GM23338 (cell line): ENCODE data around the gene NETO2. TPM values are rescaled to one million over a fixed set of nuclear protein-coding genes. Genes with fewer than 3 reads are reported as not detected.
"Not testable (repeated sequence)": the region's sequence is repeated elsewhere in the genome, so short reads cannot be mapped to it uniquely, and the experiment has no call there.

Source experiments
- ATAC-seq: fragments of 200-7000 bp; cut with Tn5 transposase; 3 replicates; pipeline ENCODE4 v1.9.1; 2020
- DNase-seq: peaks from one replicate; pipeline ENCODE4 v3.0.0-alpha.2; 2015; ENCODE audit warnings: low spot score
- H2AFZ ChIP-seq: fragments of 200-600 bp; sonication (generic); 2 replicates; pipeline ENCODE4 v1.8.0; 2016; ENCODE audit warnings: antibody characterized with exemption, mild to moderate bottlenecking, moderate library complexity
- H3F3A ChIP-seq: fragments of 200-600 bp; sonication (generic); replicated peaks from 2 replicates; pipeline ENCODE4 v1.8.0; 2017; ENCODE audit warnings: antibody characterized with exemption, mixed run types, low read depth
- H3K27ac ChIP-seq: fragments of 200-600 bp; sonication (generic); 2 replicates; pipeline ENCODE4 v1.6.1; 2016; ENCODE audit warnings: low read depth
- H3K27me3 ChIP-seq: fragments of 200-600 bp; sonication (generic); 2 replicates; pipeline ENCODE4 v1.8.0; 2016; ENCODE audit warnings: mild to moderate bottlenecking, mixed run types, moderate library complexity; ENCODE audit not compliant: insufficient read depth
- H3K36me3 ChIP-seq: fragments of 200-600 bp; sonication (generic); 2 replicates; pipeline ENCODE4 v1.8.0; 2016; ENCODE audit warnings: mild to moderate bottlenecking; ENCODE audit not compliant: insufficient read depth
- H3K4me1 ChIP-seq: fragments of 200-600 bp; sonication (generic); 2 replicates; pipeline ENCODE4 v1.8.0; 2016; ENCODE audit warnings: mild to moderate bottlenecking, moderate library complexity; ENCODE audit not compliant: insufficient read depth
- H3K4me2 ChIP-seq: fragments of 200-600 bp; sonication (generic); 2 replicates; pipeline ENCODE4 v1.7.1; 2017; ENCODE audit warnings: mixed run types
- H3K4me3 ChIP-seq: fragments of 200-600 bp; sonication (generic); 2 replicates; pipeline ENCODE4 v1.6.1; 2016; ENCODE audit warnings: mixed run types
- H3K79me2 ChIP-seq: fragments of 200-600 bp; sonication (generic); replicated peaks from 2 replicates; pipeline ENCODE4 v1.8.0; 2017; ENCODE audit warnings: mild to moderate bottlenecking; ENCODE audit not compliant: insufficient read depth
- H3K9me2 ChIP-seq: fragments of 200-600 bp; sonication (generic); 2 replicates; pipeline ENCODE4 v1.8.0; 2017; ENCODE audit not compliant: insufficient read depth
- H4K20me1 ChIP-seq: fragments of 200-600 bp; sonication (generic); replicated peaks from 2 replicates; pipeline ENCODE4 v1.8.0; 2017; ENCODE audit warnings: mild to moderate bottlenecking; ENCODE audit not compliant: insufficient read depth
- H3K27ac Mint-ChIP-seq: 2 replicates; pipeline ENCODE4 v1.8.0; 2020; ENCODE audit warnings: inconsistent platforms, mild to moderate bottlenecking, moderate library complexity, mixed read lengths
- H3K27me3 Mint-ChIP-seq: 3 replicates; pipeline ENCODE4 v1.8.0; 2022; ENCODE audit warnings: low read depth, mild to moderate bottlenecking, moderate library complexity, mixed read lengths, inconsistent platforms; ENCODE audit not compliant: insufficient read depth, poor library complexity
- H3K36me3 Mint-ChIP-seq: 3 replicates; pipeline ENCODE4 v1.8.0; 2021; ENCODE audit warnings: low read depth, mild to moderate bottlenecking, inconsistent platforms, moderate library complexity, mixed read lengths
- H3K4me1 Mint-ChIP-seq: 3 replicates; pipeline ENCODE4 v1.8.0; 2020; ENCODE audit warnings: mild to moderate bottlenecking, inconsistent platforms, mixed read lengths
- H3K4me3 Mint-ChIP-seq: 3 replicates; pipeline ENCODE4 v1.8.0; 2021; ENCODE audit warnings: moderate library complexity, mild to moderate bottlenecking, inconsistent platforms, mixed read lengths
- H3K9me3 Mint-ChIP-seq: 3 replicates; pipeline ENCODE4 v1.8.0; 2020; ENCODE audit warnings: moderate library complexity, mild to moderate bottlenecking, inconsistent platforms, mixed read lengths
- CREB1 ChIP-seq: fragments of 250-450 bp; sonication (Bioruptor Pico); IDR thresholded peaks from 2 replicates; pipeline ENCODE4 v1.5.0; 2020; ENCODE audit warnings: low read depth, mild to moderate bottlenecking, moderate library complexity
- EZH2 ChIP-seq: fragments of 200-600 bp; sonication (generic); IDR thresholded peaks from one replicate; pipeline ENCODE4 v1.8.0; 2017; ENCODE audit warnings: antibody characterized with exemption, mild to moderate bottlenecking, low read depth; ENCODE audit not compliant: unreplicated experiment
- EZH2phosphoT487 ChIP-seq: fragments of 200-600 bp; sonication (generic); IDR thresholded peaks from one replicate; pipeline ENCODE4 v1.8.1; 2018; ENCODE audit warnings: antibody characterized with exemption; ENCODE audit not compliant: unreplicated experiment
- JUNB ChIP-seq: IDR thresholded peaks from one replicate; pipeline ENCODE4 v1.6.1; 2016; ENCODE audit warnings: antibody characterized with exemption; ENCODE audit not compliant: unreplicated experiment
- NANOG ChIP-seq: IDR thresholded peaks from 2 replicates; pipeline ENCODE4 v1.6.1; 2016; ENCODE audit warnings: antibody characterized with exemption, borderline replicate concordance
- POLR2AphosphoS5 ChIP-seq: IDR thresholded peaks from 2 replicates; pipeline ENCODE4 v1.6.1; 2016; ENCODE audit warnings: antibody characterized with exemption, low read depth
- STAT1 ChIP-seq: IDR thresholded peaks from one replicate; pipeline ENCODE4 v1.6.1; 2016; ENCODE audit warnings: antibody characterized with exemption; ENCODE audit not compliant: unreplicated experiment
- ZNF114 ChIP-seq: fragments of 250-450 bp; sonication (Bioruptor Pico); IDR thresholded peaks from 2 replicates; pipeline ENCODE4 v1.5.0; 2020; ENCODE audit warnings: mild to moderate bottlenecking, moderate library complexity
- ZNF331 ChIP-seq: fragments of 250-450 bp; sonication (Bioruptor Pico); IDR thresholded peaks from 2 replicates; pipeline ENCODE4 v1.5.0; 2020; ENCODE audit warnings: low read depth, mild to moderate bottlenecking, moderate library complexity
- polyA plus RNA-seq: library from polyadenylated mRNA; unstranded; fragments of >200 nt; fragmentation: Nextera tagmentation; extraction: Ambion mirVana; gene quantifications from 2 replicates; pipeline ENCODE4 v1.2.1, GENCODE V29; 2016
- total RNA-seq: library from RNA; depleted of rRNA; stranded (reverse); fragments of >200 nt; shearing (Covaris generic); gene quantifications from 2 replicates; pipeline ENCODE4 v1.2.3, GENCODE V29; 2014
- TF ChIP-seq, protein P1 (sequence below), 2 experiments: fragments of 200-600 bp in 1 of 2; sonication (generic) in 1 of 2; conservative IDR thresholded peaks; 2 replicates each; pipeline versions ENCODE4 v1.5.1 to v1.6.1; 2016 to 2017; ENCODE audit warnings: antibody characterized with exemption in 2 of 2, low read depth in 2 of 2, mild to moderate bottlenecking in 2 of 2, moderate library complexity in 1 of 2
- TF ChIP-seq, protein P2 (sequence below): IDR thresholded peaks from one replicate; pipeline ENCODE4 v1.6.1; 2018; ENCODE audit warnings: antibody characterized with exemption; ENCODE audit not compliant: unreplicated experiment
- TF ChIP-seq, protein P3 (sequence below): IDR thresholded peaks from 2 replicates; pipeline ENCODE4 v1.6.1; 2016; ENCODE audit warnings: antibody characterized with exemption

The NETO2 gene
- total and polyA plus RNA-seq, 2 experiments from 2014 or later = 6.6 to 10.6 TPM

DNA sequence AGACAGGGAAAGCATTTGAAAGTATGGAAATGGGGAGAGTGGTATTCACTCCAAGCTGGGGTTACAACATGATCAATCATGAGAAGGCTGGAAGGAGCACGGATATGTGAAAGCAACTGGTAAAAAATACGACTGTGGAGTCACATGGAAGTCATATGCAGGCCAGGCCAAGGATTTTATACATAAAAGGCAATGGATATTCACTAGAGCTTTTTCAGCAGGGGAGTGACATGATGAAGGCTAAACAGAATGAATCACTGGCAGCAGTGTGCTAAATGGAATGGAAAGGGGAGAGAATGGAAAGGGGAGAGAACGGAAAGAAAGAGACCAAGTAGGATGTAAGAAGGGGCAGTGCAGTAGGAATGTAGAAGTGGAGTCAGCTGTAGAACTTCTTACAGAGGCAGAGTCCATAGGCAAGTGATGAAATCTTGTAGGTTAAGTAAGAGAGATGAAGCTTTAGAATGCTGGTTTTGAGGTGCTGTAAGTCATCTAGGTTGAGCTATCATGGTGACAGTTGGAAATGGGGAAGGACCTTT lies 13.0 kb upstream of the NETO2 start:
- no peaks in the 10 kb centered on the region for H3K4me1 Mint-ChIP-seq

DNA sequence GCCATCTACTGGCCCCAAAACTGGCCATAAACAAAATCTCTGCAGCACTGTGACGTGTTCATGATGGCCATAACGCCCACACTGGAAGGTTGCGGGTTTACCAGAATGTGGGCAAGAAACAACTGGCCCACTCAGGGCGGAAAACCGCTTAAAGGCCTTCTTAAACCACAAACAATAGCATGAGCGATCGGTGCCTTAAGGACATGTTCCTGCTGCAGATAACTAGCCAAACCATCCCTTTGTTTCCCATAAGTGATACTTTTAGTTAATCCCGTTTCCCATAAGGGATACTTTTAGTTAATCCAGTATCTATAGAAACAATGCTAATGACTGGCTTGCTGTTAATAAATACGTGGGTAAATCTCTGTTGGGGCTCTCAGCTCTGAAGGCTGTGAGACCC lies 8.8 kb upstream of the NETO2 start:
- ATAC-seq, H3K9me2 ChIP-seq, H3K4me3 ChIP-seq, H3K27ac ChIP-seq, H3K27ac Mint-ChIP-seq, H3F3A ChIP-seq, H3K27me3 ChIP-seq, H2AFZ ChIP-seq, H4K20me1 ChIP-seq, H3K27me3 Mint-ChIP-seq, DNase-seq, H3K4me1 Mint-ChIP-seq, H3K4me2 ChIP-seq, H3K79me2 ChIP-seq, H3K4me3 Mint-ChIP-seq, H3K4me1 ChIP-seq: not testable (repeated sequence)
- H3K36me3 ChIP-seq = peaks cover 16% of the 10 kb centered on the region
- Mint-ChIP-seq H3K9me3 (peaks cover 31% of the 10 kb centered on the region), H3K36me3 (peaks cover 28% of the 10 kb centered on the region)

More for the DNA sequence above, 13.0 kb upstream of the NETO2 start:
- no peaks in the 10 kb centered on the region for H3F3A ChIP-seq
- H2AFZ ChIP-seq = no peak overlapping the region
- Mint-ChIP-seq H3K27me3 (no peaks in the 10 kb centered on the region), H3K4me3 (no peak overlapping the region), H3K27ac (no peak overlapping the region), H3K36me3 (peaks cover 24% of the 10 kb centered on the region), H3K9me3 (peaks cover 20% of the 10 kb centered on the region)
- TF ChIP-seq JUNB (no peak), EZH2 (no peak), POLR2AphosphoS5 (no peak), STAT1 (no peak), ZNF331 (CRISPR knock-in tag) (no peak)
- TF ChIP-seq, protein P1, sequence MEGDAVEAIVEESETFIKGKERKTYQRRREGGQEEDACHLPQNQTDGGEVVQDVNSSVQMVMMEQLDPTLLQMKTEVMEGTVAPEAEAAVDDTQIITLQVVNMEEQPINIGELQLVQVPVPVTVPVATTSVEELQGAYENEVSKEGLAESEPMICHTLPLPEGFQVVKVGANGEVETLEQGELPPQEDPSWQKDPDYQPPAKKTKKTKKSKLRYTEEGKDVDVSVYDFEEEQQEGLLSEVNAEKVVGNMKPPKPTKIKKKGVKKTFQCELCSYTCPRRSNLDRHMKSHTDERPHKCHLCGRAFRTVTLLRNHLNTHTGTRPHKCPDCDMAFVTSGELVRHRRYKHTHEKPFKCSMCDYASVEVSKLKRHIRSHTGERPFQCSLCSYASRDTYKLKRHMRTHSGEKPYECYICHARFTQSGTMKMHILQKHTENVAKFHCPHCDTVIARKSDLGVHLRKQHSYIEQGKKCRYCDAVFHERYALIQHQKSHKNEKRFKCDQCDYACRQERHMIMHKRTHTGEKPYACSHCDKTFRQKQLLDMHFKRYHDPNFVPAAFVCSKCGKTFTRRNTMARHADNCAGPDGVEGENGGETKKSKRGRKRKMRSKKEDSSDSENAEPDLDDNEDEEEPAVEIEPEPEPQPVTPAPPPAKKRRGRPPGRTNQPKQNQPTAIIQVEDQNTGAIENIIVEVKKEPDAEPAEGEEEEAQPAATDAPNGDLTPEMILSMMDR (conservative IDR thresholded peaks at IDR 0.05; ENCODE audit: low read depth in 2 of 2) = no peak
- no peak overlapping the region for H3K4me3 ChIP-seq
- ATAC-seq (no peak), DNase-seq (no peak)
- H3K9me2 ChIP-seq = no peaks in the 10 kb centered on the region
- H3K36me3 ChIP-seq = peaks cover 15% of the 10 kb centered on the region
- H3K4me1 ChIP-seq = no peaks in the 10 kb centered on the region
- H3K79me2 ChIP-seq = no peaks in the 10 kb centered on the region
- no peak overlapping the region for H3K4me2 ChIP-seq
- H4K20me1 ChIP-seq = no peaks in the 10 kb centered on the region
- H3K27ac ChIP-seq = no peak overlapping the region
- no peaks in the 10 kb centered on the region for H3K27me3 ChIP-seq

DNA sequence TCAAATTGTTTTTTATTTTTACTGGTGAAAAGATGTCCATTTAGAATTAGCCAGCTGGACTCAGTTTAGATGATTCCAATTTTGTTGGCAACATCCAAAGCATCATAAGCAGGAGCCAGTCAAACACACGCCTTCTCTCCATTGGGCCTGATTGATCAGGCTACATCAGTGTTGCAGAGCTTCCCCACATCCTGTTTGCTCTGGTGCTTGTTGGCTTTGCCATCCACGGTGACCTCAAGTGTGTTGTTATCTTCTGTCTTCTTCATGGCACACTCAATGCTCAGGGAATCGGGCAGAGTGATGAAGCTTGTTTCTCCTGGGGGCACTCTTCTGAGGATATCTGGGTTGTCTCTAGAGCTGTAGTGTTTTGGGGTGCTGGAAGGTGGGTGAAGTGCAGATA lies 6.3 kb upstream of the NETO2 start:
- H3K4me1 Mint-ChIP-seq = no peaks in the 10 kb centered on the region
- H3K9me3 Mint-ChIP-seq = peaks cover 31% of the 10 kb centered on the region
- no peak for TF ChIP-seq JUNB
- TF ChIP-seq, protein P2, sequence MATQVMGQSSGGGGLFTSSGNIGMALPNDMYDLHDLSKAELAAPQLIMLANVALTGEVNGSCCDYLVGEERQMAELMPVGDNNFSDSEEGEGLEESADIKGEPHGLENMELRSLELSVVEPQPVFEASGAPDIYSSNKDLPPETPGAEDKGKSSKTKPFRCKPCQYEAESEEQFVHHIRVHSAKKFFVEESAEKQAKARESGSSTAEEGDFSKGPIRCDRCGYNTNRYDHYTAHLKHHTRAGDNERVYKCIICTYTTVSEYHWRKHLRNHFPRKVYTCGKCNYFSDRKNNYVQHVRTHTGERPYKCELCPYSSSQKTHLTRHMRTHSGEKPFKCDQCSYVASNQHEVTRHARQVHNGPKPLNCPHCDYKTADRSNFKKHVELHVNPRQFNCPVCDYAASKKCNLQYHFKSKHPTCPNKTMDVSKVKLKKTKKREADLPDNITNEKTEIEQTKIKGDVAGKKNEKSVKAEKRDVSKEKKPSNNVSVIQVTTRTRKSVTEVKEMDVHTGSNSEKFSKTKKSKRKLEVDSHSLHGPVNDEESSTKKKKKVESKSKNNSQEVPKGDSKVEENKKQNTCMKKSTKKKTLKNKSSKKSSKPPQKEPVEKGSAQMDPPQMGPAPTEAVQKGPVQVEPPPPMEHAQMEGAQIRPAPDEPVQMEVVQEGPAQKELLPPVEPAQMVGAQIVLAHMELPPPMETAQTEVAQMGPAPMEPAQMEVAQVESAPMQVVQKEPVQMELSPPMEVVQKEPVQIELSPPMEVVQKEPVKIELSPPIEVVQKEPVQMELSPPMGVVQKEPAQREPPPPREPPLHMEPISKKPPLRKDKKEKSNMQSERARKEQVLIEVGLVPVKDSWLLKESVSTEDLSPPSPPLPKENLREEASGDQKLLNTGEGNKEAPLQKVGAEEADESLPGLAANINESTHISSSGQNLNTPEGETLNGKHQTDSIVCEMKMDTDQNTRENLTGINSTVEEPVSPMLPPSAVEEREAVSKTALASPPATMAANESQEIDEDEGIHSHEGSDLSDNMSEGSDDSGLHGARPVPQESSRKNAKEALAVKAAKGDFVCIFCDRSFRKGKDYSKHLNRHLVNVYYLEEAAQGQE = no peak
- TF ChIP-seq EZH2 = no peak
- TF ChIP-seq, protein P1 (conservative IDR thresholded peaks at IDR 0.05; ENCODE audit: low read depth in 2 of 2) = no peak
- TF ChIP-seq NANOG = no peak
- TF ChIP-seq ZNF114 = no peak
- no peak for TF ChIP-seq CREB1 (CRISPR knock-in tag)
- TF ChIP-seq EZH2phosphoT487 = no peak
- TF ChIP-seq, protein P3, sequence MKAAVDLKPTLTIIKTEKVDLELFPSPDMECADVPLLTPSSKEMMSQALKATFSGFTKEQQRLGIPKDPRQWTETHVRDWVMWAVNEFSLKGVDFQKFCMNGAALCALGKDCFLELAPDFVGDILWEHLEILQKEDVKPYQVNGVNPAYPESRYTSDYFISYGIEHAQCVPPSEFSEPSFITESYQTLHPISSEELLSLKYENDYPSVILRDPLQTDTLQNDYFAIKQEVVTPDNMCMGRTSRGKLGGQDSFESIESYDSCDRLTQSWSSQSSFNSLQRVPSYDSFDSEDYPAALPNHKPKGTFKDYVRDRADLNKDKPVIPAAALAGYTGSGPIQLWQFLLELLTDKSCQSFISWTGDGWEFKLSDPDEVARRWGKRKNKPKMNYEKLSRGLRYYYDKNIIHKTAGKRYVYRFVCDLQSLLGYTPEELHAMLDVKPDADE = no peak

More for the DNA sequence above, 6.3 kb upstream of the NETO2 start:
- Histone ChIP-seq H3K36me3 (peaks cover 16% of the 10 kb centered on the region), H3K4me3 (no peak overlapping the region), H3K4me2 (no peak overlapping the region), H3K4me1 (no peaks in the 10 kb centered on the region), H4K20me1 (no peaks in the 10 kb centered on the region), H3K9me2 (peaks cover 5% of the 10 kb centered on the region), H3K27me3 (peaks cover 11% of the 10 kb centered on the region), H3K79me2 (no peaks in the 10 kb centered on the region), H3K27ac (no peak overlapping the region), H3F3A (no peaks in the 10 kb centered on the region; the same call in 1 of the 2 replicates), H2AFZ (no peak overlapping the region)
- ATAC-seq (no peak), DNase-seq (no peak)
- Mint-ChIP-seq H3K27me3 (peaks cover 5% of the 10 kb centered on the region), H3K4me3 (no peak overlapping the region), H3K36me3 (peaks cover 28% of the 10 kb centered on the region), H3K27ac (no peak overlapping the region)
